HL-60/S4 treated with phorbol 12-myristate 13-acetate at 8.2 ng/mL for 4 days and 3 days (cell line): Measurements from ENCODE around the gene CLTB.
"Not testable (repeated sequence)": the region's sequence is repeated elsewhere in the genome, so short reads cannot be mapped to it uniquely, and the experiment has no call there.

Experiments
- in situ Hi-C: fragments of 300-500 bp; cut with MboI; formaldehyde crosslinking; loops from 2 replicates; pipeline ENCODE4 v1.15.0; 2022; ENCODE audit warnings: low sequenced_read_pairs

CLTB gene, protein sequence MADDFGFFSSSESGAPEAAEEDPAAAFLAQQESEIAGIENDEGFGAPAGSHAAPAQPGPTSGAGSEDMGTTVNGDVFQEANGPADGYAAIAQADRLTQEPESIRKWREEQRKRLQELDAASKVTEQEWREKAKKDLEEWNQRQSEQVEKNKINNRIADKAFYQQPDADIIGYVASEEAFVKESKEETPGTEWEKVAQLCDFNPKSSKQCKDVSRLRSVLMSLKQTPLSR

DNA sequence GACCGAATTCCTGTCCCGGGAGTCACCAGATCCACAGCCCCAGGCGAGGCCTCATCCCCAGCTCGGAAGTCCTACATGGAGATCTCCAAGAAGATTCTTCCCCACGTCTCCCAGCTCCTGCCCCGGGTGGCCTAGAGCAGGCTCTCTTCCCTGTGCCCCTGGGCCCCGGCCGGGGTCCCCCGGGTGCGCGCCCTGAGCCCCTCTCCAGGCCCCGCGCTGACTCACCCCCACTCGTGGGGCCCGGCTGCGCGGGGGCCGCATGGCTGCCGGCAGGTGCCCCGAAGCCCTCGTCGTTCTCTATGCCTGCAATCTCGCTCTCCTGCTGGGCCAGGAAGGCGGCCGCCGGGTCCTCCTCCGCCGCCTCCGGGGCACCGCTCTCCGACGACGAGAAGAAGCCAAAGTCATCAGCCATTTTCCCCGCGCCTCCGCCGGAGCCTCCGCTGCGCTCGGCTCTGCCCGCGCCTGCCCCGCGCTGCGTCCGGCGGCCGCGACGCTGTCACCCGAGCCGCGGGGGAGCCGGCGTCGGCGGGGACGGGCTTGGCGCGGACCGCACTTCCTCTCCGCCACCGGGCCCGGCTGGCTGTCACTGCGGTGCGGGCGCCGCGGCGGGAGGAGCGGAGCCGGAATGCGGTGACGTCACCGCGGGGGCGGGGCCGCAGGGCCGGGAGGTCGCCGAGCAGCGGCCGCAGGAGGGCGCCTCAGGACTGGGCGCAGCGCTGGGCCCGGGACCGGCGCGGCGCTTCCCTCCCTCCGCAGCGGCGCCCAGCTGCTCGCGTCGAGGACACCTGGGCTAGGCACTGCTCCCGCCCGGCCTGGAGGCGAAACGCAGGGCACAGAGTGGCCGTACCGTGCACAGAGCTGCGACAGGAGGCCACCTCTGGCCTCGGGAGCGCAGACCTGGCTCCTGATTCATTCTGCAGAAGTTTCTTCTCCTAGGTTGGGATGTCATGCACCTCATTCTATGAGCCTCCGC, at the start of gene CLTB:
CLTB (minus strand) TSS at position 588 of the 973 bp plus-strand sequence; CDS start at position 412, 176 bp downstream.
- in situ Hi-C loops, result no loop called here

DNA sequence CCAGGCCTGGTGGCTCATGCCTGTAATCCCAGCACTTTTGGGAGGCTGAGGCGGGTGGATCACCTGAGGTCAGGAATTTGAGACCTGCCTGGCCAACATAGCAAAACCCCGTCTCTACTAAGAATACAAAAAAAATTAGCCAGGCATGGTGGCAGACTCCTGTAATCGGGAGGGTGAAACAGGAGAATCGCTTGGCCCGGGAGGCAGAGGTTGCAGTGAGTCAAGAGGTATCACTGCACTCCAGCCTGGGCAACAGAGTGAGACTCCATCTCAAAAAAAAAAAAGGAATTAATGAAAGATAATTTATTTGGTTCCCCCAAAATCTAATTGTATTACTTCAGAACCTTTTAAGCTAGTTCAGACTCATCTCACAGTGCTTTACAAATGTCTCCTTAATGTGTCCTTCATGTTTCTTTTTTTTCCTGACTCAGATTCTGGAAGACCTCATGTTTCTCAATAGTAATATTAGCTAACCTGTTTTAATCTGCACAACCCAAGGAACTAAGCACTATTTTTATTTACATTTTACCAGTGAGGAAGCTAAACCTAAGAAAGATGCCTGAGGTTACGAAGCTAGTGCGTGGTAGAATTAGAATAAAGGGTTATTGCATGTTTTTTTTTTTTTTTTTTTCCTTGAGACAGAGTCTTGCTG, 46.9 kb upstream of the CLTB start:
- in situ Hi-C loops, result no loop called here

DNA sequence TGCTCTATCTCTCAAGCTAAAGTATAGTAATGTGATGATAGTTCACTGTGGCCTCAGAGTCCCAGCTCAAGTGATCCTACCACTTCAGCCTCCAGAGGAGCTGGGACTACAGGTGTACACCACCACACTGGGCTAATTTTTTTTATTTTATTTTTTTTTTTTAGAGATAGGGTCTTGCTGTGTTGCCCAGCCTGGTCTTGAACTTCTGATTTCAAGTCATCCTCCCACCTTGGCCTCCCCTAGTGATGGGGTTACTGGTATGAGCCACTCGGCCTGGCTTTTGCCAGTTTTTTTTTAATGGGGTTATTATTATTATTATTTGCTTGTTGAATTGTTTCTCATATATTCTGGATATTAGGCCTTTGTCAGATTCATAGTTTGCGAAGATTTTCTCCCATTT, 45.0 kb upstream of the CLTB start:
- in situ Hi-C loops, result no loop called here

DNA sequence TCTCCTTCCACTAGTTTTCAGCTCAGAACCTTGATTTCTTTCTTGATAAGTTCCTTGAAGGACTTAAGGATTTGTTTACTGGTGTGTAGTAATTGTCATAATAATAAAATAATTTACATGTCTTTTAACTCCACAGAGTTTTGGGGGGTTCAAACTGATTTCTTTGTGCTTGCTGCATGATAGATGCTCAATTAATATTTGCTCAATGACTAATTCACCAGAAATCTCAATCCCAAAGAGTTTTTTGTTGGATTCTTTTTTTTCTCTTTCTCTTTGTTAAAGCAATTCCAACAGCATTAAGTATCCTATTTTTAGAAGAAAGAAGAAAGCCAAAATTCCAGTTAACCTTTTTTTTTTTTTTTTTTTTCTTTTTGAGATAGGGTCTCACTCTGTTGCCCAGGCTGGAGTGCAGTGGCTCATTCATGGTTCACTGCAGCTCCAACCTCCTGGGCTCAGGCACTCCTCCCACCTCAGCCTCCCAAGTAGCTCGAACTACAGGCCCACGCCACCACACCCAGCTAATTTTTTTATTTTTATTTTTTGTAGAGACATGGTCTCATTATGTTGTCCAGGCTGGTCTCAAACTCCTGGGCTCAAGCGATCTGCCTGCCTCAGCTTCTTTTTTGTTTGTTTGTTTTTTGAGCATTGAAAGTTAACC, 42.7 kb upstream of the CLTB start:
- in situ Hi-C loops, result no loop called here

DNA sequence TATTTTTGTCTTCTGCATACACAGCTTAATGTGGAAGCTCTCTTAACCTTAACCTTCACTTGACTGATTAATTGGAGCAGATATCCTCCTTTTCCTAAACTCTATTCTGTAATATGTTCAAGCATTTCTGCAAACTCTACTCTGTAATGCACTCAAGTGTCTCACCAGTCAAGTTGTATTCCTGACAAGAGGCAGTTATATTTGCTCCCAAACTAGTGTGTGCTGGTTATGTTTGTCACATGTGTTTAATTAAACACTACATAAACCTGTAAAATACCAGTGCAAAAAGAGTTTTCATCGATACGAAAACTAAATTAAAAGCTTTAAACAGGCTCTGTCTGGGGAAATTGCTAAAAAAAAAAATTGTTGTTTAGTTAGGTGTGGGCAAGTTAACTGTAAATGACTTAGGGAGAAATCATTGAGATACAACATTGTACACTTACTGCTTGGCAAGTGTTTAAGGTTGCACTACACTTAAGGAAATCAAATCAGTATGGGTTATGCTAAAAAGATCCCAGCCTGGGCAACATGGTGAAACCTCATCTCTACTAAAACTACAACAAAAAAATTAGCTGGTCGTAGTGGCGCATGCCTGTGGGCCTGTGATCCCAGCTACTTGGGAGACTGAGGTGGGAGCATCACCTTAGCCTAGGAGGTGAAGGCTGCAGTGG, 38.5 kb upstream of the CLTB start:
- in situ Hi-C loops, result no loop called here

DNA sequence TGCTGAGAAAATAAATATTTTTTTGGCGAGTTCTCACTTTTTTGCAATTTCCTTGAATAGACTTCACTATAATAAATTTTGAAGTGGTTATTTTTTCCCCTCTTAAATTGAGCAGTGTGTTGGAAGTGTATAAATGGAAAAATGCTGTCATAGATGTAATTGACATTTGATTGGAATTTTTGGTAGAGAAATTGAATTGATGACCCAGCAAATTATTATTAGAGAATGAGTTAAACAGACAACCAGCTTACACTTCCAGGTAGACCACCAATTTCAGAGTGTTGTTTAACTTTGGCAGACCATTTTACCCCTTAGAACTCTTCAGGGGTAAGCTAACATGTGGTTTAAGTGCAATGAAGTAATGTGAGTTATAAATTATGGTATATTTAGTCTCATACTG, 33.7 kb upstream of the CLTB start:
- in situ Hi-C loops, result no loop called here

DNA sequence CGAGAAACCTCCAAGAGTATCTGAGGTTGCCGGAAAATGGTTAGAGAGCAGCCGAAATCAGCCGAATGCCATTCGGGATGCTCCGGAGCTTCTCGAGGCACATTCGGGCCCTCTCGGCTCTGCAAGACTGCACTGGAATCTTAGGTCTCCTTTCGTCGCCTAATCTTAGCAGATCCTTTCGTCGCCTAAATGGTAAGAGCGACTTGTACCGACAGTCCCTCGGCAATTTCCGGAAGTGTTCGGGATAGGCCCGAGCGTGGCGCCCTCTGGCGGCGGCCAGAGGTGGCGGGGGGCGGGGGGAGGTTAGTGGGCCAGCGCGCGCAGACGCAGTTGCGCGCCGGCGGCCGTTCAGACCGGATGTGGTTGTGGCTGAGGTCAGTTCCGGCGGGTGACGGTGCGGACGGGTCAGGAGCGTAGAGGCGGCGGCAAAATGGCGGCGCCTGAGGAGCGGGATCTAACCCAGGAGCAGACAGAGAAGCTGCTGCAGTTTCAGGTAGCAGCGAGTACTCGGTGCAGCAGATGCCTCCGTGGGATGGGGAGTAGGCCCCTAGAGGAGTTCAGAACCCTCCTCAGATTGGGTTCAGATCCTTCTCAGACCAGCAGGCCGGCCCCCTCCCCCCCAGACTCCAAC, 31.8 kb upstream of the CLTB start, which contains the start of gene FAF2:
FAF2 (plus strand) TSS at position 408 of the 631 bp plus-strand sequence; CDS start at position 431, 23 bp downstream.
- in situ Hi-C loops, result no loop called here

DNA sequence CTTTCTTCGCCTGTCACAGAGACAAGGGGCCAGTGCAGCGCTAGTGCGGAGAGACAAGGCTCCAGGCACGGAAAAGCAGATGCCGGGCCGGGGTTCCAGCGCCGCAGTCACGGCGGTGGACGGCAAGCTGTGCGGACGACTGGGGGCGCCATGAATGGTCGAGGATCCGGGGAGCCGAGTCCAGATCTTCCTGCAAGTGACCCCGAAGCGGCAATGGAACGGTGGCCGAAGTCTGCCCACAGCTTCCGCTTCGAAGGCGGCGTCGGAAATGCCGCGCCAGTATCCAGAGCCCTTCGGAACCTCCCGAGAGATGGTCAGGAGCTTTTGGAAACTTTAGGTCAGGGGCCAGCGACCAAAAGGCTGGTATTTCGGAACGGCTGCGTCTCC, 31.2 kb upstream of the CLTB start:
- in situ Hi-C loops, result no loop called here

DNA sequence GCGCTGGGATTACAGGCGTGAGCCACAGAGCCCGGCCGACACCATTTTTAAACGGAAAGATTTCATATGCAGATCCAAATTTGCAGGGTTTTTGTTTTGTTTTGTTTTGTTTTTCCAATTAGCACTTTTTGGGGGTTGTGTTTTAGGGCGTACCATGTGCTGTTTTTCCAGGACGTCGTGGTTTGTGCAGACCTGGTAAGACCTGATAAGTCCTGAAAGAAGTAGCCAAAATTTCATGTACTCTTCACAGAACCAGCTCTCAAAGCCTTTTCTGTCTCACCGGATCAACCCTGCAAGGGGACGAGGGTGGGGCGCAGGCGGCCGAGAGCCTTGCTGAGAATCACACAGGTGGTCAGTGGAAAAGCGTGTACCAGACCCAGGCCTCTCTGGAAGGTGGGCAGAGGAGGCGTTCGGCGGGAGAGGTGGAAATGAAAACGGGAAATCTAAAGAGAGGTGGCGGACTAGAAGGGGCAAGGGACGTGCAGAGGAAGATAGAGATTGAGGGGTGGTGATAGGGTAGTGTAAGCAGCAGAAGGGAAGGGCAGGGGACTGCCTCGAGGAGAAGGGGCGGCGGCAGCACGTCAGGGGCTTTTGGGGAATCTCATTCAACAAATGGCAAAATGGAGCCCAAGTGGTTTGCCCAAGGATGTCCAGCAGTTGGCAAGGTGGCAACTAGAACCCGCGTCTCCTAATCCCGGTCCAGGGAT, 30.7 kb upstream of the CLTB start:
- in situ Hi-C loops, result no loop called here

DNA sequence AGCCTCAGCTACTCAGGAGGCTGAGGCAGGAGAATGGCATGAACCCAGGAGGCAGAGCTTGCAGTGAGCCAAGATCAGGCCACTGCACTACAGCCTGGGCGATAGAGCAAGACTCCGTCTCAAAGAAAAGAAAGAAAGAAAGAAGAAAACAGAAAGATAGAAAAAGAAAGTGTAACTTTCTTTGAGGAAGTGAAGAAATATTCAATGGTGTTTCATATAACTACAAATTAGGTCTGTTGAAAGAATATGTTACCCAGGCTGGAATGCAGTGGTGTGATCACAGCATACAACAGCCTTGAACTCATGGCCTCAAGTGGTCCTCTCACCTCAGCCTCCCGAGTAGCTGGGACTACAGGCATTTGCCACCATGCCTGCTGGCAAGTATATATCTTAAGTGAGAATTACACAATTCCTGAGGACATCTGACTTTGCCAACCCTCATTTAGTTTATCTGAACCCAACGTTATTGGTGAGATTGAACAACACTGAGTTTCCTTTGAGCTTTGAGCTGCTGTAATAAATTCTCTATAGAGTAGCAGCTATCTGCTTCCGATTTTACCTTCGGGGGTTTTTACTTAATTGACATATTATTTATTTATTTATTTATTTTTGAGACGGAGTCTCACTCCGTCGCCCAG, 29.8 kb upstream of the CLTB start:
- in situ Hi-C loops, result no loop called here

DNA sequence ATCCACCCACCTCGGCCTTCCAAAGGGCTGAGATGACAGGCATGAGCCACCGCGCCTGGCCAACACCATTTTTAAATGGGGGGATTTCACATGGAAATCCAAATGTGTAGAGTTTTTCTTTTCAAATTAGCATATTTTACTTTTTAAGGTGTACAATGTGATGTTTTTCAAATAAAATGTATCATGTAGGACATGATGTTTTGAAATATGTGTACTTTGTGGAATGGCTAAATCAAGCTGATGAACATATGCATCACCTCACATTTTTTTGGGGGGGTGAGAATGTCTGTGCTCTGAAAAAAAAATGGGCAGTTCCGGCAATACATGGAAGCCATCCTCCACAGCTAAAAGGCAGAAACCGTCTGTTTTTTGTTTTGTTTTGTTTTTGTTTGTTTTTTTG, 28.4 kb upstream of the CLTB start:
- in situ Hi-C loops, result no loop called here

DNA sequence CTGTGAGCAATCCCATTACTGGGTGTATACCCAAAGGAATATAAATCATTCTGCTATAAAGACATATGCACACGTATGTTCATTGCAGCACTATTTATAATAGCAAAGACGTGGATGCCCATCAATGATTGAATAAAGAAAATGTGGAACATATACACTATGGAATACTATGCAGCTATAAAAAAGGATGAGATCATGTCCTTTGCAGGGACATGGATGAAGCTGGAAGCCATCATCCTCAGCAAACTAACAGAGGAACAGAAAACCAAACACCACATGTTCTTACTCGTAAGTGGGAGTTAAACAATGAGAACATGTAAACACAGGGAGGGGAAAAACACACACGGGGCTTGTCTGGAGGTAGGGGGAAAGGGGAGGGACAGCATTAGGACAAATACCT, 26.6 kb upstream of the CLTB start:
- in situ Hi-C loops, result not testable (repeated sequence)

DNA sequence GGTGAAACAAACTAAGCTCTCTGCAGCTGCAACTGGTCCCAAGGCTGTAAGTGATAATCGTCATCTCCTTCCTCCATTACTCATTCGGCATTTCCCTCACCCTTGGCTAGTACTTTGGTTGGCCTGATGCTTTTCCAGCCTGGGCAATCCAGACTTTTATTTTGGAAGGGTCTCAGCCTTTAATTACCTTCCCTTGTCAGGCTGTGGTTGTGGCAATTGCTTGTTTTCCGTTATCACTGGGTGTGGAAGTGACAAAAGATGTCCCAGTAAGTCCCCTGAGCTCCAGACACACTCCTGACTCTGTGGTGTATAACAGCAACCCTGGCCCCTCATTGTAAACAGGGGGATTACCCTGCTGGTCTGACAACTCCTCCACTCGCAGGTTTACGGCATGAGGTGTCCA, 25.6 kb upstream of the CLTB start:
- in situ Hi-C loops, result no loop called here

DNA sequence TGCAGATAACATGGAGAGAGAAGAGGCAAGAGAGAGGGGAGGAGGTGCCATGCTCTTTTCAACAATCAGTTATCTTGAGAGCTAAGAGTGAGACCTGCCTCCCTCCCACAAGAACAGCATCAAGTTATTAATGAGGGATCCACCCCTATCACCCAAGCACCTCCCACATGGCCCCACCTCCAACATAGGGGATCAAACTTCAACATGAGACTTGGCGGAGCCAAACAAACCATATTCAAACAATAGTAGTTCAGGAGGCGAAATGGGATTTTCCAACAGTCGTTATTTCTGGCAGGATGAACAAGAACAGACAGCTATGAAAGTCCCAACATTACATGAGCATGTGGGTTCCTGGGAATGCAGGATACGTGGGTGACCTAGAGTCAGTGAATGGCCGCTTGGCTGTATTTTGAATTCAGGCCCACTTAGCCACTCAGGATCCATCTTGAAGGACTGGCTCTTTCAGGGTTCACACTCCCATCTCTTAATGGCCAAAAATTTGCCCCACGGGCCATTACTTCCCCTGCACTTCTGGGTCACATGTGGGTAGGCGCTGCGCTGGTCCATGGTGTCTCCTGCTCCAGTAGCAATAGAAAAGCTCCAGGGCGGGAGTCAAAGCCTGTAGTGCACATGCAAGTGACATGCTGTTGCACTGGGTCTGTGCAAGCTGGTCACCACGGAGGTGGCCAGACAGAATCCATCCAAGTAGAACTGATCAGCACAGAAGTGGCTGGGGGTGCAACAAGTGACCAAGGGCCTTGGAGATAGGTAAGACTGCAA, 24.8 kb upstream of the CLTB start:
- in situ Hi-C loops, result no loop called here

DNA sequence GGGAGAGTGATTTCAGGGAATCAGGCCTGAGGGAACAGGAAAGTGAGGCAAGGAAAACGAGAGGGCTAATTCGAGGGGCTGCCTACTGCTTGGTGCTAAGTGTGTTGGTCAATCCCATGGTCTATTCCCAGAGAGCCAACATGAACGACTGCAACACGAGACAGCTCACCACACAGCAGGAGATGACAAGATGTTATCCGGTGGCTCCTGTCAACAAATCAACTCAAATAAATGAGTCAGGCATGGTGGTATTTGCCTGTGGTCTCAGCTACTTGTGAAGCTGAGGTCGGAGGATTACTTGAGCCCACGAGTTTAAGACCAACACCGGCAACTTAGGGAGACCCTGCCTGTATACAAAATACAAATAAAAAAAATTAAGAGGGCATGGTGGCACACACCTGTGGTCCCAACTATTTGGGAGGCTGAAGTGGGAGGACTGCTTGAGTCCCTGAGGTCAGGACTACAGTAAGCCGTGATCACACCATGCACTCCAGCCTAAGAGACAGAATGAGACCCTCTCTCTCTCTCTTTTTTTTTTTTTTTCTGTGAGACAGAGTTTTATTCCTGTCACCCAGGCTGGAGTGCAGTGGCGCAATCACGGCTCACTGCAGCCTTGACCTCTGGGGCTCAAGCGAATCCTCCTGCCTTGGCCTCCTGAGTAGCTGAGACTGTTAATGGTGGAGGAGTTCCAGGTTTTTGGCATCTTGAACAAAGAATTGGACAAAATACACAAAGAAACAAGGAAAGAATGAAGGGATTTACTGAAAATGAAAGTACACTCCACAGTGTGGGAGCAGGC, 22.8 kb upstream of the CLTB start:
- in situ Hi-C loops, result no loop called here

DNA sequence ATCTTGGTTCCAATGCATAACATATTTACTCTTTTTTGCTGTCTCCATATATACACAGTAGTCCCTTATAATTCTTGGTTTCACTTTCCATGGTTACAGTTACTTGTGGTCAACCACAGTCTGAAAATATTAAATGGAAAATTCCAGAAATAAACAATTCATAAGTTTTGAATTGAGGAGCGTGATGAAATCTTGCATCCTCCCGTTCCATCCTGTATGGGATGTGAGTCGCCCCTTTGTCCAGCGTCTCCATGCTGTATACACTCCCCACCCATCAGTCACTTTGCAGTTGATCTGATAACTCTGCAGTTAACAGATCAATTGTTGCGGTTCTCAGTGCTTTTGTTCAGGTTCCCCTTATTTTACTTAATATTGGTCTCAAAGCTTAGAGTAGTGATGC, 20.3 kb upstream of the CLTB start:
- in situ Hi-C loops, result no loop called here

DNA sequence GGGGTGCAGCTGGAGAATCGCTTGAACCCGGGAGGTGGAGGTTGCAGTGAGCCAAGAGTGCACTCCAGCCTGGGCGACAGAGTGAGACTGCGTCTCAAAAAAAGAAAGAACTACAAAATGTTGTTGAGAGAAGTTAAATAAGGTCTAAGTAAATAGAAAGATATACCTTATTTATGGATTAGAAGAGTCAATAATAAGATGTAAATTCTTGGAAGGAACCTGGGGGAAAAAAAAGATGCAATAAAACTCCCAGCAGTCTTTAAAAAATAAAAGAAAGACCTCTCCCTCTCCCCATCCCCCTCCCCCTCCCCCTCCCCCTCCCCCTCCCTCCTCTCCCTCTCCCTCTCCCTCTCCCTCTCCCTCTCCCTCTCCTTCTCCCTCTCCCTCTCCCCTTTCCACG, 16.4 kb upstream of the CLTB start:
- in situ Hi-C loops, result no loop called here
